H7 (cell line): ENCODE data around the gene ERVH48-1. TPM values are rescaled to one million over a fixed set of nuclear protein-coding genes. Genes with fewer than 3 reads are reported as not detected.
A peak's percentile ranks its signal among the peaks of the same experiment; 100 is the strongest.
"Not testable (repeated sequence)": the region's sequence is repeated elsewhere in the genome, so short reads cannot be mapped to it uniquely, and the experiment has no call there.

Source experiments
- DNase-seq: peaks from one replicate; pipeline ENCODE4 v3.0.0; 2012
- H3K27me3 ChIP-seq: 2 replicates; pipeline ENCODE4 v1.6.0; 2011; ENCODE audit warnings: mild to moderate bottlenecking, low read length; ENCODE audit not compliant: control insufficient read depth, insufficient read depth
- H3K36me3 ChIP-seq: replicated peaks from 2 replicates; pipeline ENCODE4 v1.5.1; 2011; ENCODE audit warnings: low read length; ENCODE audit not compliant: control insufficient read depth, insufficient read depth
- H3K4me3 ChIP-seq: 2 replicates; pipeline ENCODE4 v1.5.1; 2011; ENCODE audit warnings: low read depth, mild to moderate bottlenecking, control low read depth, low read length, moderate library complexity; ENCODE audit not compliant: insufficient read depth
- total RNA-seq: library from RNA; depleted of rRNA; stranded (reverse); fragments of >200 nt; shearing (Covaris generic); gene quantifications from 2 replicates; pipeline ENCODE4 v1.2.3, GENCODE V29; 2014

Gene ERVH48-1
- total RNA-seq, 1 experiment from 2014 or later, result 42.9 TPM

DNA sequence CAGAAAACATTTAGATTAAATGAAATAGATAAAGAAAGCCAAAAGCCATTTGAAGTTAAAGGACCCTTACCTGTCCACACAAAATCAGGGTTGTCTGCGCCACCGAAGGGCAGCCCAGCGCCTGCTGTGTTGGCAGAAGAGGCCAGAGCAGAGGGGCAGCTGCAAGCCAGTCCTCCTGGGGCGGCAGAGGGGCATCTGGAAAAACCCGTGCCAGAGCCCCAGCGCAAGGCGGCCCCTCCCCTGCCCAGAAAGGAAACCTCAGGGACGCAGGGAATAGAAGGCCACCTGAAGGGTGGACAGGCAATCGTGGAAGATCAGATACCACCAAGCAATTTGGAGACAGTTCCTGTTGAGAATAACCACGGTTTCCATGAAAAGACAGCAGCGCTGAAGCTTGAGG lies 21.6 kb downstream of the ERVH48-1 start:
- no peaks in the 10 kb centered on the region for H3K27me3 ChIP-seq
- DNase-seq, result no peak
- peaks cover 32% of the 10 kb centered on the region for H3K36me3 ChIP-seq
- H3K4me3 ChIP-seq, result no peak overlapping the region

- peaks cover 36% of the 10 kb centered on the region for H3K36me3 ChIP-seq
- no peak overlapping the region for H3K4me3 ChIP-seq
- no peak for DNase-seq
- no peaks in the 10 kb centered on the region for H3K27me3 ChIP-seq
Observed at GRCh38 chr21:42900446-42900845, 25.0 kb downstream of the ERVH48-1 start.

DNA sequence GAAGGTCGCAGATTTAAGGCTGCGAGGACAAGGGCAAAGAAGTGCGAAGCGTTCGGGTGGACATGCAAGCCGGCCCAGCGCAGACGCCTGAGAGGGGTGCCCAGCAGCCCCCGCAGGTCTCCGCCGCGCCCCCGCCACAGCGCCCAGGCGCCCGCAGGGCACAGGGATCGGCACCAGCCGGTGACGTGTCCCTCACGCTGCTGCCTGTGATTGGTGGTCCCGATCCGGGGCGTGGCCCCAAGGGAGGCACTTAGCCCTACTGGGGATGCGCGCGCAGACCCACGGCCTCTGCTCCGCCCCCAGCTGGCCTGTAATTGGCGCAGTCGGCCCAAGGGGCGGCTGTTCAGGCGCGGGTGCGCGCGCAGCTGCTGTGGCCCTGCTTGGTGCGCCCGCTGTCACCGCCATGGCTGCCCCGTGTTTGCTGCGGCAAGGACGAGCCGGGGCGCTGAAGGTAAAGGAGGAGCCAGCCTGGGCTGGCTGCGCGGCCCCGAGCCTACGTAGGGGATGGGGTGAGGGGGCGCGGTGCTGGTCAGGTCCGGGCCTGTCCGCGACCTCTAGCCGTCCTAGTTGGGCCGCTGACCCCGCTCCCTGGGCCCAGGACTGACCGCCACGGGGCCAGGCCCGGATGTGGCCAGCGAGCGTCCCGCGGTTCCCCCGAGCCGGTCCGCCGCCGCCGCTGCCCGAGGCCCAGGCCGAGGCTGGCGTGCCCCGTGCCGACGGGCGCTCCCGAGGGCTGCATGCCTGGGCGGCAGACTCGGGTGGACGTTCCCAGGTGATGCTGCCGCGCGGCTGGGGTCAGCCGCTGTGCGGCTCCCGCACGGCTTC lies 32.3 kb downstream of the ERVH48-1 start, which contains the start of gene NDUFV3:
Gene NDUFV3 (plus strand): TSS at position 379 of the 825 bp plus-strand sequence. CDS start 25 bp downstream, at position 404.
- peak; percentile 99 for DNase-seq
- H3K36me3 ChIP-seq, result peaks cover 8% of the 10 kb centered on the region
- H3K4me3 ChIP-seq, result peak within 1 kb of the TSS; percentile 93
- no peaks in the 10 kb centered on the region for H3K27me3 ChIP-seq

- DNase-seq, result no peak
- peak overlapping the region; percentile 60 for H3K4me3 ChIP-seq
- H3K27me3 ChIP-seq, result no peaks in the 10 kb centered on the region
- peaks cover 6% of the 10 kb centered on the region for H3K36me3 ChIP-seq
Observed at GRCh38 chr21:42892582-42892930, 32.9 kb downstream of the ERVH48-1 start.

DNA sequence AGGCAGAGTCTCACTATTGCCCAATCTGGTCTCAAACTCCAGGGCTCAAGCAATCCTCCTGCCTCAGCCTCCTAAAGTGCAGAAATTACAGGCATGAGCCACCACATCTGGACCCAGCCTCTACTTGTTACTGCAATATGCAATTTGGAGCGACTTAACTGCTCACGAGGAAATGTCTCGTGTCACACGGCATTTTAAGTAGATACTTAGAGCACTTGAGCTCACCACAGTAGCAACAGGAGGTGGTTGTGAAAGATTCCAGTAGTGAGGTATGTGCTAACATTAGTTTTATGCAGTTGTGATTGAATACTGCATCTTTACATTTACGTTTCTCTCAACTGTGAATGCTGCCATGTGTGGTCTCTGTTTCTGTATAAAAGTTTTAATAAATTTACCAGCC lies 38.1 kb downstream of the ERVH48-1 start:
- Histone ChIP-seq H3K4me3 (no peak overlapping the region), H3K36me3 (no peaks in the 10 kb centered on the region), H3K27me3 (no peaks in the 10 kb centered on the region)
- no peak for DNase-seq

DNA sequence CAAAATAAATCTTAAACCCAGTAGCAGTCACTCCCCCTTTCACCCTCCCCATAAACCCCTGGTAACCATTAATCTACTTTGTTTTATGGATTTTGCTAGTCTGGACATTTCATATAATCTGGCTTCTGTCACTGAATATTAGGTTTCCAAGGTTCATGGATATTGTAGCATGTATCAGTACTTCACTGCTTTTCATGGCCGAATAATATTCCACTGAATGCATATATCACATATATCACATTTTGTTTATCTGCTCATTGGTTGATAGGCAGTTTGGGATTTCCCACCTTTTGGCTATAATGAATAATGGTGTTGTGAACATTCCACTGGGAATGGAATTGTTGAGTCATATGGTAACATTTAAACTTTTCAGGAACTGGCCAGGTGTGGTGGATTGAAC lies 41.5 kb downstream of the ERVH48-1 start:
- H3K36me3 ChIP-seq, result no peaks in the 10 kb centered on the region
- no peaks in the 10 kb centered on the region for H3K27me3 ChIP-seq
- H3K4me3 ChIP-seq, result no peak overlapping the region
- no peak for DNase-seq

GRCh38 chr21:42880352-42880751 lies 45.1 kb downstream of the ERVH48-1 start:
- no peak for DNase-seq
- H3K27me3 ChIP-seq, result no peaks in the 10 kb centered on the region
- peaks cover 6% of the 10 kb centered on the region for H3K36me3 ChIP-seq
- H3K4me3 ChIP-seq, result peak overlapping the region; percentile 98; the same call in 1 of the 2 replicates

DNA sequence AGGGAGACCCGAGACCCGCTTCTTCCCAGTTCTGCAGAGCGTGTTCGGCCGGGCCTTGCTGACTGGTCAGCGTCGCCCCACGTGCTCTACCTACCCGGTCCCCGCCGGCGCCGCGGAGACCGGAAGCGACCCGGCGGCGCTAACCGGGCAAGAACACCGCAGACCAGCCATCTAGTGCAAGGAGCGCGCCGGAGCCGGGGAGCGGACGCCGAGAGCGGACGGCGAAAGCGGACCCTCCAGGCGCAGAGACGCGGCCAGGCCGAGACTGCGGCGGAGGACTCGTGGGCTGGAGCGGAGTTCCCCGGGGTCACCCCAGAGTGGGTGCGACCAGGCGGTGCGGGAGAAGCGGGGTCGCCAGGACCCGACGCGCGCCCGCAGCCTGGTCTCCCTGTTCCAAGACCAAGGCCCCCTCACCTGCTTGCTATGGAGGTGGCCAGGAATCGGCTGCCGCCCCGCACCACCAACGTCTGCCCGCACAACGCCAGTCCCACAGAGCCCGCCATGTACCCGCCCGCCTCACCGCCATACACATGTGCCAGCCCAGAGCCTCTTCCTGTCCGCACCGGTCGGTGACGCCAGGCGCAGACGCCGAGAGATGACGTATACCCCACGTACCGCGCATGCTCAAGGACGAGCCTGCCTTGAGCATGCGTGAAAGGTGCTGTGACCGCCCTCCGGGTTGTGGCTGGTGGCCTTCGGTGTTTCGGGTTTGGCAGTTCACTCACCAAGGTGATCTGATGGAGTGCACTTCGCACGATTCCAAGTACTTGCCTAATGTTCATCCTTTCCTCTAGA lies 46.2 kb downstream of the ERVH48-1 start, which contains the start of gene WDR4:
Gene WDR4 (minus strand): TSS at position 547 of the 795 bp plus-strand sequence. CDS start 44 bp downstream, at position 503.
- peak within 1 kb of the TSS; percentile 98 for H3K4me3 ChIP-seq
- no peaks in the 10 kb centered on the region for H3K27me3 ChIP-seq
- peaks cover 7% of the 10 kb centered on the region for H3K36me3 ChIP-seq
- DNase-seq, result peak; percentile 99

GRCh38 chr21:42878678-42878992 lies 46.8 kb downstream of the ERVH48-1 start:
- H3K36me3 ChIP-seq, result peaks cover 10% of the 10 kb centered on the region
- H3K27me3 ChIP-seq, result no peaks in the 10 kb centered on the region
- no peak for DNase-seq
- peak overlapping the region; percentile 98 for H3K4me3 ChIP-seq

DNA sequence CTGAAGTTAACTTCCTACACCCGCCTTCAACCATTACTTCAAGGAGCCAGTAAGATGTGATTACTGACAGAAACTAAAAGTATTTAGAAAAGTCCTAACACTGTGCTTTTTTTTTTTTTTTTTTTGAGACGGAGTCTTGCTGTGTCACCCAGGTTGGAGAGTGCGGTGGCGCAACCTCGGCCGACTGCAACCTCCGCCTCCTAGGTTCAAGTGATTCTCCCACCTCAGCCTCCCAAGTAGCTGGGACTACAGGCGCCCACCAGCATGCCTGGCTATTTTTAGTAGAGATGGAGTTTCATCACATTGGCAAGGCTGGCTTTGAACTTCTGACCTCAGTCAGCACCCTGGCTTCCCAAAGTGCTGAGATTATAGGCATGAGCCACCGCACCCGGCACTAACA lies 49.6 kb downstream of the ERVH48-1 start:
- not testable (repeated sequence) for H3K4me3 ChIP-seq, H3K27me3 ChIP-seq, DNase-seq
- peaks cover 29% of the 10 kb centered on the region for H3K36me3 ChIP-seq

DNA sequence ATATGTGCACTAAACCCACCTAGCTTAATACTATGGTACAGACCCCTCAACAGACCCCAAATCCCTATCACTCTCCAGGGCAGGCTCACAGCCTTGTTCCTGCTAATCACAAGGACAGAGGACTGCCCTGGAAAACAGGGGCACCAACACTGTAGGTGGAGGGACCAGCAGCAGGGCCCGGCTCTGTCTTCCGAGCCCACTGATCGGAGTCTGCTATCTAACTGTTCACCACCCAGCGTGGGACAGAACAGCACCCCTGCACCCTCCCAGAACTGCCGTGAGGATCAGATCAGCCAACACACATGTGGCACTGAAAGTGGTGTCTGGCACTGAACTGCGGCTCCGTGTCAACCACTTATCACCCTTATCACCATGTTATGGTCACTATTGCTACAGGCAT lies 52.3 kb downstream of the ERVH48-1 start:
- peaks cover 44% of the 10 kb centered on the region for H3K36me3 ChIP-seq
- no peak overlapping the region for H3K4me3 ChIP-seq
- DNase-seq, result peak; percentile 6
- no peaks in the 10 kb centered on the region for H3K27me3 ChIP-seq

DNA sequence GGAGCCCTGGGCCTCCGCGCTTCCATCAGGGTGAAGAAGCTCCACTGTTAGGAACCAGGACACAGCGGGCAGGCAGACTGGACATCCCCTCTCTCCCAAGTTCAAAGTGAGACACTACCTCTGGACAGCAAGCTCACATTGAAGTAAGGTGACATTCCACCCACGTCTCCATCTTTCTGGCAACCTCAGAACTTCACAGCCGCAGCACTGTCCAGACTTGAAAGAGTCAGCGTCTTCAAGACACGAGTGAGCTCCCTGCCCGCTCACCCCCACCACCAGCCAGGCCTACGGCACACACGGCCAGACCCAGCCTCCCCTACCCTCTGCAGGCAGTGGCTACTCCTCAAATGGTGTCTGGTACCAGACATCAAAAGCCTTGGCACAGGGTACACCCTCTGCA lies 57.2 kb downstream of the ERVH48-1 start:
- DNase-seq, result peak; percentile 23
- H3K36me3 ChIP-seq, result peaks cover 40% of the 10 kb centered on the region
- no peak overlapping the region for H3K4me3 ChIP-seq
- no peaks in the 10 kb centered on the region for H3K27me3 ChIP-seq
